ENCODE results near the gene FEZ2.

GRCh38 chr2:36528274-36528673 lies 69.7 kb downstream of the FEZ2 start:
- TF ChIP-seq POLR2AphosphoS5 (IDR thresholded peaks at IDR 0.05; ENCODE audit: insufficient read depth in 1 of 2, low read depth in 1 of 2) = no peak
- no peak for TF ChIP-seq CTCF (IDR thresholded peaks at IDR 0.05)

Data from vagina (tissue), 2 donors.